MV-4-11 (cell line): ENCODE results near the gene KCNB1.

Source experiments
- DNase-seq: peaks from one replicate; lab custom pipeline; 2025; lab: John Stamatoyannopoulos, UW

KCNB1 gene

DNA sequence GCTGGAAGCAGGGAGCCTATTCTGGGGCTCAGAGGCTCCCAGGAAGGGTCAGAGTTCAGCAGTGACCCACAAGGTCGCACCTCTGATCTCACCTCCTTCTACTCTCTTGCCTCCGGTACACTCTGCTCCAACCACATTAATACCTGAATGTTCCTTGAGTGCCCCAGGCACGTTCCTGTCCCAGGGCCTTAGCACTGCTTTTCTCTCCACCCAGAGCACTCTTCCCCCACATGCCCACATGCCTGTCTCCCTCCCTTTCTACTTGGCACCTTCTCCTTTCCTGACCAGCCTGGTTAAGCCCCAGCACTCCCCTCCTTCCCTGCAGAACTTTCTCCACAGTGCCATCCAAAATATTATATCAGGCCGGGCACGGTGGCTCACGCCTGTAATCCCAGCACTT lies 13.4 kb downstream of the KCNB1 start:
- DNase-seq = no peak

DNA sequence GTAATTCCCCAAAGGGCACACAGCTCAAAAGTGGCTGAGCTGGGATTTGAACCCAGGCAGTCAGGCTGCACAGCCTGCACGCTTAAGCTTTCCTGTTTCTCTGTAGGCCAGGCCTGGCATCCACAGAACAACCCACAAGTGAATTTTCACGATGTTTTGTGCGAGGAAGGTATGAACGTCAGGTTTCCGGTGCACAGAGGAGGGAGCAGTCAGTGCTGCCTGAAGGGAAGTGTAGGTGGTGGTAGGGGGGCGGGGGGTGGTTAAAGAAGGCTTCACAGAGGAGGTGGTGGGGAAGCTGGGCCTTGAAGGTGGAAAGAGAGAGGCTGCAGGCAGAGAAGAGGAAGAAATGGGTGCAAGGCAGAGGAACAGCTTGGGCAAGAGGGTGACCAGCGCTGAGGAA lies 14.1 kb downstream of the KCNB1 start:
- no peak for DNase-seq

- no peak for DNase-seq
Measured at GRCh38 chr20:49466114-49466912, 16.2 kb downstream of the KCNB1 start.

GRCh38 chr20:49464556-49464955 lies 17.9 kb downstream of the KCNB1 start:
- DNase-seq = no peak

DNA sequence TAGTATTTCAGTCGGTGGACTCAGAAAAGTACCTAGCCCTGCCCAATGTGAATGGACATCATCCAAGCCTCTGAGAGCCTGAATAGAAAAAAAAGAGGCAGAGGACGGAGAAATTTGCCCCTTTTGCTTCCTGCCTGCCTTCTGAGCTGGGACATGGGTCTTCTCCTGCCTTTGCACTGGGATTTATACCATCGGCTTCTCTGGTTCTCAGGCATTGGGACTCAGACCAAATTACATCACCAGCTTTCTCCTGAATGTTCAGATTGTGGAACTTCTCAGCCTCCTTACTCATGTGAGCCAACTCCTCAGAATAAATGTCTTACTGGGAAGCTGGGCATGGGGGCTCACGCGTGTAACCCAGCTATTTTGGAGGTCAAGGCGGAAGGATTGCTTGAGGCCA lies 19.8 kb downstream of the KCNB1 start:
- DNase-seq = no peak

DNA sequence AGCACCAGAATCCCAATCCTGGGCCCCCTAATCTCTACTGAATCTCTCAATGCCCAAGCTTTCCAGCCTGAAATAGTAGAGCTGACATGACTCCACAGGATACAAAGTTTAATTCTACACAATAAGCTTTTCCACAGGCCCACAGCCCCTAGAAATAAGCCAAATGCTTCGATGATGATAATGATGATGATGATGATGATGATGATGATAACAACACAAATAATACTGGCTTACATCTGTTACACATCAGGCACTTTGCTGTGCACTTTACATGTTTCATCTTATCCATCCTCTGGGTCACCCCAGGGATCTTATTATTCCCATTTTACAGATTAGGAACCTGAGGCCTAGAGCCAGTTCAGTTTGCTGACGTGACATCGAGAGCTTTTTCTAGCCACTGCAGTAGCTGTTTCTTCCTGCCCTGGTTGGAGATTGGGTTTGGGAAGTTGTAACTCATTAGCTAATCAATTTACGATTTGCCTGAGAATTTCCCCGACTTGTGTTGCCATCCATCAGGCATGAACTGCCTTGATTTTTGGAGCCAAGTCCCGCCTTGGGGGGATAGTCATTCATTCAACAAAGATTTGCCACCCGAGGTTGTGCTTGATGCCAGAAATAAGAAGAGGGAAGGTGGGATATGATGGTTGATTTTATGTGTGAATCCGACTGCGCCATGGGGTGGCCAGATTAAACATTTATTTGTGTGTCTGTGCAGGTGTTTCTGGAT lies 20.4 kb downstream of the KCNB1 start:
- no peak for DNase-seq

DNA sequence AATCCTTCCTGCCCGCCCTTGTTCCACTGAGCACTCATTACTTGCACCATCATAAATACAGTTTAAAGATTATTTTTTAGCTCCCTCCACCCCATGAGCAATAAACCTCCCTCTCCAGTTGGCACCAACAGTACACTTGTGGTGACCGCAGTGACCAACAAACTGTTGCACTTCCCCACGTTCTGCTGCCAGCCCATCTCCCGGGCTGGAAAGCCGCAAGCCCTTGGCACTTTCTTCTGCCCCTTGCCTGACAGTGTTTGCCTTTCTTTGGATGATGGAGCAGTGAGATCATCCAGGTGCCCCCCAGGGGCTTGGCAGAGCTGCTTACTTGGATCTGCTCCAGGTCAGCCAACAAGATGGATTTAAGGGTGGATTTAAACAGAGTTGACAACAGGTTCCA lies 21.6 kb downstream of the KCNB1 start:
- no peak for DNase-seq

GRCh38 chr20:49460131-49460530 lies 22.3 kb downstream of the KCNB1 start:
- DNase-seq = no peak

- DNase-seq = no peak
Measured at GRCh38 chr20:49459684-49460083, 22.8 kb downstream of the KCNB1 start.

DNA sequence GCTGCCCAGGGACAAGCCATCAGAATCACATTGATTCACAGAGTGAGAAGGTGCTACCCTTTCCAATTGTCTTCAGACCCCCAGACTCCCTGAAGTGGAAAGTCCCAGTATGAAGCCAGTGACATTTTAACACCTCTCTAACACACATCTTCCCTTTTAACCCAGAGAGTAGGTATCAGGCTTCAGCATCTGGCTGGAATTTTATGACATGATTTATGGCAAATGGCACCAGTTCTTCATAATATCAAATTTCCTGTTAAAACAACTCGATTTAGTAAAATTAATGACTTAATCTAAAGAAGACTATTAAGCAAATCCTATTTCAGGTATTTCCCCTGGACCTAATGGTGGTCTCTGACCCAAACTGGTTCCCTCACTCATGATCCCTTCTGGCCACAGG lies 25.0 kb downstream of the KCNB1 start:
- no peak for DNase-seq

DNA sequence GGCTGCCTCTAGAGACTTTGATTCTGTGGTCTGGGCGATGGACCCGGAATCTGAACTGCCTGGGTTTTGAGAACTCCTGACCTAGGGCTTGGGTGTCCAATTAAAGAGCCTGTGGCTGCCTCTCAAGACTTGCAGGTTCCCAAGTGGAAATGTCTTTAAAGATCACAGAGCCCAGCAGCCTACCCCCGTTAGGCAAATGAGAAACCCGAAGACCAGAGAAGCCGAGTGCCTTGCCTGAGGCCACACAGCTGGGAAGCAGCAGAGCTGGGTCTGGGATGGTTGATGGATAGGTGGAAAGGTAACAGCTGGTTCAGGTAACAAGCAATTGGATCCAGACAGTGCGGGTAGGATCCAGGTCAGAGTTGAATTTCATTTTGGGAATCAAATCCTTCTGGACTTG lies 25.8 kb downstream of the KCNB1 start:
- no peak for DNase-seq

DNA sequence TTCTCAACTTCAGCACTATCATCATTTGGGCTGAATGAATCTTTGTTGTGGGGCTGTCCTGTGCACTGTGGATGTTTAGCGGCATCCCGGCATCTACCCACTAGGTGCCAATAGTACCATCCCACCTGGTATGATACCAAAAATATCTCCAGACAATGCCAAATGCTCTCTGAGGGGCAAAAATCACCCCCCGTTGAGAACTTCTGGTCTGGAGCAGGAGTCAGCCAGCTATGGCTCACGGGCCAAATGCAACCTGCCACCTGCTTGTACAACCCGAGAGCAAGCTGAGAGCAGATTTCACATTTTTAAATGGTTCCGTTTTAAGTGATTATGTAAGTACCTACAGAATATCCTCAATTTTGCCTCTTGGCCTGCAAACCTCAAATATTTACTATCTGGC lies 26.8 kb downstream of the KCNB1 start:
- DNase-seq = no peak

DNA sequence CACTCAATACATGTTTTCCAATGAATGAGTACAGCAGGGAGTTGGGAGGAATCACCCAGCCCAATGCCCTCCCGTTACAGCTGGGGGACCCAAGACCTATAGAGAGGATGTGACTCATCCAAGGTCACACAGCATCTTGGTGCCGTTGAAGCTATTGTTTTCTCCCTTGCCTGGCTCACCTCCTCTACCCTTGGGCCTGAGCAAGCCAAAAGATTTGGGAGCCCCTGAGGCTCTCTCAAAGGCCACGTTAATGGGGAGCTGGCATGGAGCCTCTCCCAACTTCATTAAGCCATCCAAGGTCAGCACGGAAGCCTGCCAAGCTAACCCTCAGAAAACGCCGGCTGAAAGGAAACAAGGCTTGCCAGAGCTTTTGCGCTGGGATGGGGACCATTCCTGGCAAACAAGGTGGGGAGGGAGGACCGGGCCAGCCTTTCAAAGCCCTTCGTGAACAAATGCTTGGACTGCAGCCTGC lies 30.4 kb downstream of the KCNB1 start:
- no peak for DNase-seq

GRCh38 chr20:49450281-49450721 lies 32.2 kb downstream of the KCNB1 start:
- no peak for DNase-seq

- no peak for DNase-seq
Measured at GRCh38 chr20:49448917-49449316, 33.6 kb downstream of the KCNB1 start.

GRCh38 chr20:49447946-49448809 lies 34.3 kb downstream of the KCNB1 start:
- no peak for DNase-seq

DNA sequence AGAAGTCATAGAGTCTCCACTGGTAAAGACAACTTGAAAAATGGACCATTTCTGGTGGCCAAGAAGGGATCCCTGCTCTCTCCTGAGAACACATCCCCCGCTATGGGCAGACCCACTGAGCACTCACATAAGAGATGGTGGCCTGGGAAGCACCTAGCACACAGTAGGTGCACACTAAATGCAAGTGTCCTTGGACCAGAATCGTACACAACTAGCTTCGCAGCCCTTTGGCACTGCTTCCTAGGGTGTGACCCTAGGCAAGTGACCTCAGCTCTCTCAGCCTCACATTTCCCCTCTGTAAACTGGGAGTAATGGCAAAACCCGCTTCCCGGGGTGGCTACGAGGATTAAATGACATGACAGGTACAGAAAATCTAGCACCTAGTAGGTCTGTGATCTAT lies 35.1 kb downstream of the KCNB1 start:
- no peak for DNase-seq

GRCh38 chr20:49446808-49447207 lies 35.7 kb downstream of the KCNB1 start:
- peak; percentile 30 for DNase-seq

DNA sequence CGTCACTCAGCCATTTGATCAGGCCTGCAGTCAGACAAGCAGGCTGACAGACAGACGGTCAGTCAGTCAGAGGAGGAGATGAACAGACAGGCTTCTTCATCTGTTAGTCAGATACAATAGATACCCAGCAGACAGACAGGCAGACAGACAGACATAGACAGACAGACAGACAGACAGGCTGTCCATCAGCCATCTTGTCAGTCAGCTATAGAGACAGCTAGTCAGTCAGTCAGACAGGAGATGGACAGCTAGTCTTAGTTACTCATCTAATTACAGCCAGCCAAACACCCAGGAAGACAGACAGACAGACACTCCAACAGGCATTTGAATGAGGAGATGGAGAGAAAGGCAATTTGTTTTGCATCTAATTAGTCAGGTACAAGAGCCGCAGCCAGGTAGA lies 36.4 kb downstream of the KCNB1 start:
- no peak for DNase-seq

GRCh38 chr20:49445176-49445575 lies 37.3 kb downstream of the KCNB1 start:
- DNase-seq = no peak

DNA sequence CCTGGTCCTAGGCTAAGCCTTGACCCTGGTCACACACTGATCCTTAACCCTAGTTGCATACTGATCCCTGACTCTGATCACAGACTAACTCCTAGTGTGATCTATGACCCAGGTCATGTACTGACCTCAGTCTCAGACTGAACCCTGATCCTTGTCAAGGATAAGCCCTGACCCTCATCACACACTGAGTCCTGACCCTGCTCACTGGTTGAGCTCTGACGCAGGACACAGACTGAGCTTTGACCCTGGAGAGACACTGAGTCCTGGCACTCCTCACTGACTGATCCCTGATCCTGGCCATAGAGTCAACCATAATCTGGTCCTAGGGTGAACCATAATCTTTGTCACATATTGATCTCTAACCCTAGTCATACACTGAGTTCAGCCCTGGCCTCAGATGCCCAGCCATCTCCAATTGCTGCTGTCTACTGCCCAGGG lies 37.9 kb downstream of the KCNB1 start:
- DNase-seq = no peak

- DNase-seq = no peak
Measured at GRCh38 chr20:49437057-49437456, 45.4 kb downstream of the KCNB1 start.
